Natural killer cell (primary cell): ENCODE data around the gene SIGLECL1. TPM values are rescaled to one million over a fixed set of nuclear protein-coding genes. Genes with fewer than 3 reads are reported as not detected.

ENCODE experiments used
- ATAC-seq, 3 donors: fragments of 150-1000 bp in 2 of 3; fragments of 200-7000 bp in 1 of 3; cut with Tn5 transposase; 1 replicate in 1 of 3; 2 replicates in 2 of 3; pipeline ENCODE4 v1.10.0; 2021; ENCODE audit warnings: mild to moderate bottlenecking in 2 of 3, moderate library complexity in 2 of 3
- DNase-seq, 2 donors: peaks; one replicate each; pipeline versions ENCODE4 v3.0.0 to v3.0.0-alpha.2; 2013 to 2021; ENCODE audit warnings: mixed read lengths in 1 of 2
- H3K27ac ChIP-seq: one replicate; pipeline ENCODE4 v1.5.1; 2013; ENCODE audit warnings: mild to moderate bottlenecking, low read length
- H3K27me3 ChIP-seq: one replicate; pipeline ENCODE4 v1.6.1; 2013; ENCODE audit warnings: low read length; ENCODE audit not compliant: control insufficient read depth, insufficient read depth
- H3K36me3 ChIP-seq: one replicate; pipeline ENCODE4 v1.6.1; 2013; ENCODE audit warnings: low read length; ENCODE audit not compliant: control insufficient read depth, insufficient read depth
- H3K4me1 ChIP-seq: one replicate; pipeline ENCODE4 v1.6.1; 2013; ENCODE audit warnings: low read length; ENCODE audit not compliant: control insufficient read depth, insufficient read depth
- H3K4me3 ChIP-seq: one replicate; pipeline ENCODE4 v1.5.1; 2013; ENCODE audit warnings: low read length
- H3K9me3 ChIP-seq: one replicate; pipeline ENCODE4 v1.6.1; 2013; ENCODE audit warnings: low read length; ENCODE audit not compliant: control insufficient read depth, insufficient read depth
- H3K27ac Mint-ChIP-seq, 2 donors: one replicate each; pipeline ENCODE4 v1.8.0; 2022; ENCODE audit warnings: mild to moderate bottlenecking in 2 of 2, mixed read lengths in 2 of 2, moderate library complexity in 1 of 2
- H3K27me3 Mint-ChIP-seq, 2 donors: one replicate each; pipeline ENCODE4 v1.8.0; 2022; ENCODE audit warnings: low read depth in 2 of 2, mixed read lengths in 2 of 2
- H3K36me3 Mint-ChIP-seq: one replicate; pipeline ENCODE4 v1.8.0; 2022; ENCODE audit warnings: mixed read lengths
- H3K4me1 Mint-ChIP-seq, 2 donors: one replicate each; pipeline ENCODE4 v1.8.0; 2022; ENCODE audit warnings: mixed read lengths in 2 of 2
- H3K4me3 Mint-ChIP-seq: one replicate; pipeline ENCODE4 v1.8.0; 2022; ENCODE audit warnings: mild to moderate bottlenecking, moderate library complexity, mixed read lengths
- H3K9me3 Mint-ChIP-seq, 2 donors: one replicate each; pipeline ENCODE4 v1.8.0; 2022; ENCODE audit warnings: mixed read lengths in 2 of 2
- CTCF ChIP-seq: fragments of 200-600 bp; IDR thresholded peaks from one replicate; pipeline ENCODE4 v1.8.0; 2022; ENCODE audit warnings: antibody characterized with exemption
- WGBS: methylation state at CpG from one replicate; pipeline ENCODE4 v1.1.7; 2013; ENCODE audit warnings: missing lambda C conversion rate; ENCODE audit not compliant: insufficient coverage; 5-methylcytosine and 5-hydroxymethylcytosine counted together
- intact Hi-C: fragments of 100-400 bp; cut with micrococcal nuclease; formaldehyde crosslinking; loops from one replicate; pipeline ENCODE4 v1.14.2; 2022
- total RNA-seq, 4 donors: library from RNA; stranded (reverse); fragments of 120-200 nt in 1 of 4; gene quantifications; one replicate each; pipeline versions ENCODE4 v1.2.3 to v1.2.4, GENCODE V29; 2013 to 2022

Gene SIGLECL1
- total RNA-seq, 3 donors from 2014 or later (not counting 1 experiment from before 2014, with no cell fraction given), result not detected

- peaks cover 19 to 29% of the 10 kb centered on the region in 2 donors for H3K27me3 Mint-ChIP-seq
- no peaks in the 10 kb centered on the region for H3K36me3 ChIP-seq
- no peak overlapping the region for H3K4me3 Mint-ChIP-seq
- peaks cover 2% of the 10 kb centered on the region for H3K27me3 ChIP-seq
- no peak overlapping the region for H3K27ac ChIP-seq
- H3K9me3 ChIP-seq, result peaks cover 5% of the 10 kb centered on the region
- H3K36me3 Mint-ChIP-seq, result no peaks in the 10 kb centered on the region
- TF ChIP-seq CTCF, result no peak
- intact Hi-C loops, result no loop called here
- ATAC-seq, result no peak
- no peak for DNase-seq
- H3K4me1 Mint-ChIP-seq, result no peaks in the 10 kb centered on the region
- WGBS, result 80% methylated on average over 7 of the region's 7 CpGs
- no peaks in the 10 kb centered on the region for H3K4me1 ChIP-seq
- H3K27ac Mint-ChIP-seq, result no peak overlapping the region
- no peaks in the 10 kb centered on the region for H3K9me3 Mint-ChIP-seq
- no peak overlapping the region for H3K4me3 ChIP-seq
Measured at GRCh38 chr19:51301266-51301665, 50.4 kb downstream of the SIGLECL1 start.

DNA sequence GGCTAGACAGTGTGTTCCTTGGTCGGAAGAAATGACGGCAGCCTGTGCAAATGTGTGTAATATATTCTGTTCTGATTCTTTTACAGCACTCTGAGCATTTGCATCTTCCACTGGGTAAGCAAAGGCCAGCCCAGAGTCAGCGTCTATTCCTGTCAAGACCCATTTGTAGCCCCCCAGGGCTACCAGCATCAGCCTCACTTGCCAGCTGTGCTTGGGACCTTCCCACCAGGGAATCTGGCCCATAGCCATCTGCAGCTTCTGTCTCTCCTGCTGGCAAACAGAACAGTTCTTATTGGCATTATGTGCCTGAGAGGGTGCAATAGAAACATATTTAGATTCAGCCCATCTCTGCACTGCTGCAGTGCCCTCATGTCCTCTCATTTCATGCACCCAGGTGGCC, 54.6 kb downstream of the SIGLECL1 start:
- Mint-ChIP-seq H3K27ac (no peak overlapping the region), H3K27me3 (peaks cover 38 to 65% of the 10 kb centered on the region in 2 donors), H3K4me3 (no peak overlapping the region), H3K4me1 (no peaks in the 10 kb centered on the region), H3K9me3 (no peaks in the 10 kb centered on the region), H3K36me3 (peaks cover 12% of the 10 kb centered on the region)
- H3K27me3 ChIP-seq, result peaks cover 5% of the 10 kb centered on the region
- no peaks in the 10 kb centered on the region for H3K4me1 ChIP-seq
- H3K27ac ChIP-seq, result no peak overlapping the region
- intact Hi-C loops, result no loop called here
- DNase-seq (no peak), ATAC-seq (no peak)
- peaks cover 11% of the 10 kb centered on the region for H3K9me3 ChIP-seq
- WGBS, result 83% methylated on average over 3 of the region's 3 CpGs
- no peaks in the 10 kb centered on the region for H3K36me3 ChIP-seq
- TF ChIP-seq CTCF, result no peak
- no peak overlapping the region for H3K4me3 ChIP-seq

DNA sequence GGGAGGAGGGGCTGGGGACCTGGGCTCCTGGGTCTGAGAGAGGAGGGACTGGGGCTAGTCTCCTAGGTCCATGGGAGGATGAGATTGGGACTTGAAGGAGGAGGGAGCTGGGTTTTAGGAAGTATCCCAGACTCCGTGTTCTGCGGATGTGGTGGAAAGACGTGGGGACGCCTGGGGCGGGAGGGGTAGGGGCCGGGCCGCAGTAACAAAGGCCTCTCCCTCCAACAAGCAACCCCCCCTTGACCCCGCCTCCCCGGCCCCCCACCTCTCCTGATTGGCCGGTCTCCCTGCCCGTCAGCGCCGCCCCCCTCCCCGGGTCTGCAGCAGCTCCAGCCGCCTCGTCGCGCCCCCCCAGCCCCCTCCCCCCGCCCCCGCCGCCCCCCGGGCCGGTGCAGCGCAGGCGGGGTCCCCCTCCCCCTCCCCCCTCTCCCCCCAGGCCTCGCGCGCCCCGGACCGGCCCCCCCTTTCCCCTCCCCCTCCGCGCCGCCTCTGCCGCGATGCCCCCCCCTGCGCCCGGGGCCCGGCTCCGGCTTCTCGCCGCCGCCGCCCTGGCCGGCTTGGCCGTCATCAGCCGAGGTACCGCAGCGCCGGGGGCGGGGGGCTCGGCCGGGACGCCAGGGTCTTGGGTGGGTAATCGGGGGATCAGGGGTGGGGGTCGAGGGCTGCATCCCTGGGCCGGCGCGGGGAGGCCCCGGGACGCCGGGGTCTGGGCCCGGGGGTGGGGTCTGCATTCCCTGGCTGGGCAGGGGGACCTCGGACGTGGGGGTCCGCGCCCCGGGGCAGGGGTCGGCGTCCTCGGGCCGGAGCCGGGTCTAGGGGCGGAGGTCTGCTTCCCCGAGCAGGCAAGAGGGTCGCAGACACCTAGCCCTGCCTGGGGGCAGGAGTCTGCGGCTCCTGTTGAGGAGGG, 60.7 kb downstream of the SIGLECL1 start, which contains the start of gene IGLON5:
IGLON5 (plus strand) TSS at position 294 of the 907 bp plus-strand sequence; CDS start at position 498, 204 bp downstream.
- Histone ChIP-seq H3K27me3 (peaks cover 5% of the 10 kb centered on the region), H3K27ac (no peak within 1 kb of the TSS), H3K36me3 (no peaks in the 10 kb centered on the region), H3K9me3 (peaks cover 6% of the 10 kb centered on the region), H3K4me1 (no peaks in the 10 kb centered on the region), H3K4me3 (no peak within 1 kb of the TSS)
- no peak within 1 kb of the TSS for H3K27ac Mint-ChIP-seq
- intact Hi-C loops, result no loop called here
- peaks cover 49 to 64% of the 10 kb centered on the region in 2 donors for H3K27me3 Mint-ChIP-seq
- DNase-seq, result no peak
- no peaks in the 10 kb centered on the region for H3K4me1 Mint-ChIP-seq
- 14% methylated on average over 44 of the region's 76 CpGs for WGBS
- peaks cover 0 to 2% of the 10 kb centered on the region in 2 donors for H3K9me3 Mint-ChIP-seq
- no peak for ATAC-seq
- TF ChIP-seq CTCF, result no peak
- H3K36me3 Mint-ChIP-seq, result peaks cover 11% of the 10 kb centered on the region
- no peak within 1 kb of the TSS for H3K4me3 Mint-ChIP-seq
